Activated naive CD8-positive, alpha-beta T cell treated with anti-CD3 and anti-CD28 coated beads for 36 hours (primary cell): Measurements from ENCODE around the gene HAUS6. TPM values are rescaled to one million over a fixed set of nuclear protein-coding genes. Genes with fewer than 3 reads are reported as not detected.
"Not testable (repeated sequence)": the region's sequence is repeated elsewhere in the genome, so short reads cannot be mapped to it uniquely, and the experiment has no call there.

Source experiments
- DNase-seq: peaks from one replicate; pipeline ENCODE4 v3.0.0; 2021
- H3K27ac Mint-ChIP-seq: one replicate; pipeline ENCODE4 v1.8.0; 2022; ENCODE audit warnings: mild to moderate bottlenecking, moderate library complexity, mixed read lengths
- H3K27me3 Mint-ChIP-seq: one replicate; pipeline ENCODE4 v1.8.0; 2022; ENCODE audit warnings: mild to moderate bottlenecking, mixed read lengths
- H3K36me3 Mint-ChIP-seq: one replicate; pipeline ENCODE4 v1.8.0; 2021; ENCODE audit warnings: mild to moderate bottlenecking, mixed read lengths
- H3K4me1 Mint-ChIP-seq: one replicate; pipeline ENCODE4 v1.8.0; 2021; ENCODE audit warnings: mixed read lengths
- H3K4me3 Mint-ChIP-seq: one replicate; pipeline ENCODE4 v1.8.0; 2022; ENCODE audit warnings: mild to moderate bottlenecking, moderate library complexity, mixed read lengths
- H3K9me3 Mint-ChIP-seq: one replicate; pipeline ENCODE4 v1.8.0; 2022; ENCODE audit warnings: mixed read lengths
- total RNA-seq, 2 experiments: library from RNA; stranded (reverse); gene quantifications; one replicate each; pipeline ENCODE4 v1.2.3, GENCODE V29; 2021

Gene HAUS6
- total RNA-seq, result 10 to 100 TPM; 34.0 to 35.8 TPM

GRCh38 chr9:19102631-19103345, at the start of gene HAUS6:
TSS of gene HAUS6 (minus strand) at chr9:19102904. CDS start at chr9:19102651, 253 bp downstream.
- peaks cover 22% of the 10 kb centered on the region for H3K4me1 Mint-ChIP-seq
- peaks cover 19% of the 10 kb centered on the region for H3K36me3 Mint-ChIP-seq
- H3K27me3 Mint-ChIP-seq, result no peaks in the 10 kb centered on the region
- peak; percentile 94 for DNase-seq
- no peaks in the 10 kb centered on the region for H3K9me3 Mint-ChIP-seq
- peak within 1 kb of the TSS; percentile 97 for H3K27ac Mint-ChIP-seq
- H3K4me3 Mint-ChIP-seq, result peak within 1 kb of the TSS; percentile 97

- H3K27ac Mint-ChIP-seq, H3K9me3 Mint-ChIP-seq, H3K36me3 Mint-ChIP-seq, H3K4me3 Mint-ChIP-seq, DNase-seq, H3K27me3 Mint-ChIP-seq: not testable (repeated sequence)
- H3K4me1 Mint-ChIP-seq, result peaks cover 29% of the 10 kb centered on the region
Observed at GRCh38 chr9:19152160-19152498, 49.4 kb upstream of the HAUS6 start.

GRCh38 chr9:19151425-19152159, 48.9 kb upstream of the HAUS6 start:
- no peak for DNase-seq
- H3K27ac Mint-ChIP-seq, result no peak overlapping the region
- no peaks in the 10 kb centered on the region for H3K27me3 Mint-ChIP-seq
- H3K4me3 Mint-ChIP-seq, result no peak overlapping the region
- H3K36me3 Mint-ChIP-seq, result no peaks in the 10 kb centered on the region
- no peaks in the 10 kb centered on the region for H3K9me3 Mint-ChIP-seq
- H3K4me1 Mint-ChIP-seq, result peaks cover 26% of the 10 kb centered on the region

- no peaks in the 10 kb centered on the region for H3K36me3 Mint-ChIP-seq
- no peaks in the 10 kb centered on the region for H3K27me3 Mint-ChIP-seq
- DNase-seq, result no peak
- no peak overlapping the region for H3K4me3 Mint-ChIP-seq
- H3K27ac Mint-ChIP-seq, result no peak overlapping the region
- no peaks in the 10 kb centered on the region for H3K9me3 Mint-ChIP-seq
- peaks cover 7% of the 10 kb centered on the region for H3K4me1 Mint-ChIP-seq
Observed at GRCh38 chr9:19149230-19149629, 46.5 kb upstream of the HAUS6 start.

GRCh38 chr9:19148187-19148586, 45.5 kb upstream of the HAUS6 start:
- Mint-ChIP-seq H3K36me3 (no peaks in the 10 kb centered on the region), H3K27me3 (no peaks in the 10 kb centered on the region), H3K9me3 (no peaks in the 10 kb centered on the region), H3K27ac (no peak overlapping the region), H3K4me1 (no peaks in the 10 kb centered on the region), H3K4me3 (no peak overlapping the region)
- no peak for DNase-seq

- no peaks in the 10 kb centered on the region for H3K4me1 Mint-ChIP-seq
- H3K4me3 Mint-ChIP-seq, result no peak overlapping the region
- no peaks in the 10 kb centered on the region for H3K36me3 Mint-ChIP-seq
- no peaks in the 10 kb centered on the region for H3K9me3 Mint-ChIP-seq
- H3K27me3 Mint-ChIP-seq, result no peaks in the 10 kb centered on the region
- no peak overlapping the region for H3K27ac Mint-ChIP-seq
- DNase-seq, result no peak
Observed at GRCh38 chr9:19146441-19147024, 43.8 kb upstream of the HAUS6 start.

GRCh38 chr9:19145881-19146280, 43.2 kb upstream of the HAUS6 start:
- DNase-seq, result no peak
- H3K4me1 Mint-ChIP-seq, result no peaks in the 10 kb centered on the region
- no peaks in the 10 kb centered on the region for H3K27me3 Mint-ChIP-seq
- H3K4me3 Mint-ChIP-seq, result no peak overlapping the region
- no peak overlapping the region for H3K27ac Mint-ChIP-seq
- H3K9me3 Mint-ChIP-seq, result no peaks in the 10 kb centered on the region
- H3K36me3 Mint-ChIP-seq, result no peaks in the 10 kb centered on the region

GRCh38 chr9:19140259-19140658, 37.6 kb upstream of the HAUS6 start:
- H3K9me3 Mint-ChIP-seq, result no peaks in the 10 kb centered on the region
- peaks cover 6% of the 10 kb centered on the region for H3K4me1 Mint-ChIP-seq
- no peaks in the 10 kb centered on the region for H3K36me3 Mint-ChIP-seq
- H3K4me3 Mint-ChIP-seq, result no peak overlapping the region
- DNase-seq, result no peak
- H3K27ac Mint-ChIP-seq, result no peak overlapping the region
- H3K27me3 Mint-ChIP-seq, result no peaks in the 10 kb centered on the region

- H3K27me3 Mint-ChIP-seq, result no peaks in the 10 kb centered on the region
- no peaks in the 10 kb centered on the region for H3K36me3 Mint-ChIP-seq
- H3K9me3 Mint-ChIP-seq, result no peaks in the 10 kb centered on the region
- peaks cover 6% of the 10 kb centered on the region for H3K4me1 Mint-ChIP-seq
- H3K27ac Mint-ChIP-seq, result no peak overlapping the region
- no peak for DNase-seq
- H3K4me3 Mint-ChIP-seq, result no peak overlapping the region
Observed at GRCh38 chr9:19138084-19138483, 35.4 kb upstream of the HAUS6 start.

GRCh38 chr9:19137282-19137681, 34.6 kb upstream of the HAUS6 start:
- Mint-ChIP-seq H3K27ac (peak overlapping the region; percentile 1), H3K36me3 (no peaks in the 10 kb centered on the region), H3K4me1 (peaks cover 6% of the 10 kb centered on the region), H3K9me3 (no peaks in the 10 kb centered on the region), H3K27me3 (no peaks in the 10 kb centered on the region), H3K4me3 (no peak overlapping the region)
- no peak for DNase-seq

GRCh38 chr9:19136129-19136528, 33.4 kb upstream of the HAUS6 start:
- peaks cover 6% of the 10 kb centered on the region for H3K4me1 Mint-ChIP-seq
- no peaks in the 10 kb centered on the region for H3K9me3 Mint-ChIP-seq
- H3K27me3 Mint-ChIP-seq, result no peaks in the 10 kb centered on the region
- H3K4me3 Mint-ChIP-seq, result no peak overlapping the region
- no peaks in the 10 kb centered on the region for H3K36me3 Mint-ChIP-seq
- no peak for DNase-seq
- H3K27ac Mint-ChIP-seq, result no peak overlapping the region

GRCh38 chr9:19133549-19134345, 31.0 kb upstream of the HAUS6 start:
- no peak overlapping the region for H3K27ac Mint-ChIP-seq
- H3K27me3 Mint-ChIP-seq, result no peaks in the 10 kb centered on the region
- H3K4me1 Mint-ChIP-seq, result peaks cover 20% of the 10 kb centered on the region
- DNase-seq, result no peak
- no peaks in the 10 kb centered on the region for H3K36me3 Mint-ChIP-seq
- H3K9me3 Mint-ChIP-seq, result no peaks in the 10 kb centered on the region
- no peak overlapping the region for H3K4me3 Mint-ChIP-seq

- no peak for DNase-seq
- no peaks in the 10 kb centered on the region for H3K9me3 Mint-ChIP-seq
- no peaks in the 10 kb centered on the region for H3K27me3 Mint-ChIP-seq
- no peak overlapping the region for H3K4me3 Mint-ChIP-seq
- no peak overlapping the region for H3K27ac Mint-ChIP-seq
- H3K36me3 Mint-ChIP-seq, result peaks cover 15% of the 10 kb centered on the region
- H3K4me1 Mint-ChIP-seq, result peaks cover 32% of the 10 kb centered on the region
Observed at GRCh38 chr9:19130436-19130835, 27.7 kb upstream of the HAUS6 start.

GRCh38 chr9:19127871-19128500, 25.3 kb upstream of the HAUS6 start:
- Mint-ChIP-seq H3K4me1 (peaks cover 54% of the 10 kb centered on the region), H3K36me3 (peaks cover 31% of the 10 kb centered on the region), H3K9me3 (no peaks in the 10 kb centered on the region), H3K27me3 (no peaks in the 10 kb centered on the region), H3K27ac (peak overlapping the region; percentile 92), H3K4me3 (peak overlapping the region; percentile 88)
- peak; percentile 27 for DNase-seq

- H3K27ac Mint-ChIP-seq, result peak overlapping the region; percentile 78
- peak overlapping the region; percentile 62 for H3K4me3 Mint-ChIP-seq
- no peak for DNase-seq
- no peaks in the 10 kb centered on the region for H3K27me3 Mint-ChIP-seq
- H3K4me1 Mint-ChIP-seq, result peaks cover 51% of the 10 kb centered on the region
- peaks cover 49% of the 10 kb centered on the region for H3K36me3 Mint-ChIP-seq
- H3K9me3 Mint-ChIP-seq, result no peaks in the 10 kb centered on the region
Observed at GRCh38 chr9:19124430-19124793, 21.7 kb upstream of the HAUS6 start.
